ENCODE data around the gene SPRED1.

Gene SPRED1

DNA sequence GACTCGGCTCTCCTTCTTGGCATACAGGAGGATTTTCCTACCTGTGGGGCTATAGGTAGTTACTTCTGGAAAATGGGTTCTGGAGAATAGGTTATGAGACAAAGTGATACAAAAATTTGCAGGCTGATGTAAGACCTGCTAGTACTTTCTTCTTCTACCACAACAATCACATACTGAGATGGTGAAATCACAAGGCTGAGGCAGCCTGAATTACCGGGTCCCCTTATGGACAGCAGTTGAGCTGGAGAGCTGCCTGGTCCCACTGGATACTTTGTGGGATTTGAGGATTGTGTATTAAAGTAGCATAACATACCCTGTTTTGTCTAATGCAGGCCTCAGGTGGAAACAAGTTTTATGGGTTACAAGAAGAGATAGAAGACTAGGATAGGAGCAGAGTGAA lies 114.8 kb downstream of the SPRED1 start:
- DNase-seq: no peak

DNA sequence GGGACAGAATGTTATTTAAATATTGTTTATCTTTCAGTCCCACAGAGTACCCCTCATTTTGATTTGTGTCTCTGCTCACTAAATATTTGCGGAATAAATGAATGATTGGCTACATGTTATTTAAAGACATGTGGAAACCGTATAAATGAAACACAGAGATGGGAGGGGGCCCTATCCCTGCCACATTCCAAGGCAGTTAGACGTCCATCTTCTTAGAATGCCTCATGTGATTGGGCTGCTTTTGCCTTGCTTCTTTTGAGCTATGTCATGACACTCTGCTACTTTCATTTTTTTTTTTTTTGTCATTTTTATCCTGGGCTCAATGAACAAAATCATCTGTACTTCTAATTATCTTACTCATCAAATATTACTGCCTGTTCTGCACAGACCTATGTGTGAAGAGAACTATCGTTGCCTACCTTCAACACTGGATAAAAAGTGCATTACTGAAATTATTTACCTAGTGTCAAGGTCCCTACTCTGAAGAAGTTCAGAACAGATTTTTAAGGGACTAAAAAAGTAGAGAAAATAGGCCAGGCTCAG lies 117.4 kb downstream of the SPRED1 start:
- no peak for DNase-seq

DNA sequence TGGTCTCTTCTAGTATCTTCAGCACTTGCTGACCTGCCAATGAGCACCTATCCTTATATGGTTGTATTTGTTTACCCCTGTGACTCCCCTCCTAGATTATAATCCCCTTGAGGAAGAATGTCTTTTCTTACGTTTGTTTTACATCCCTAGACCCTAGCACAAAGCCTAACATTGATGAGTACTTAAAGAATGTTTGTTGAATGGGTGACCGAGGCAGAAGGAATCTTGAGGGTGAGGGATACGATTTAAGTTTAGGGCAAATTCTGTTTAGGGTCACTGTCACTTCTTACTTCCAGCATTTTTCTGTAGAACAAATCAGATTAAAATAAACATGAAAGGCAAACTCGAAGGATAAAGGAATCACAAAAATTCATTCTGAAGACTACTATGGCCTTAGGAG lies 120.4 kb downstream of the SPRED1 start:
- no peak for DNase-seq

DNA sequence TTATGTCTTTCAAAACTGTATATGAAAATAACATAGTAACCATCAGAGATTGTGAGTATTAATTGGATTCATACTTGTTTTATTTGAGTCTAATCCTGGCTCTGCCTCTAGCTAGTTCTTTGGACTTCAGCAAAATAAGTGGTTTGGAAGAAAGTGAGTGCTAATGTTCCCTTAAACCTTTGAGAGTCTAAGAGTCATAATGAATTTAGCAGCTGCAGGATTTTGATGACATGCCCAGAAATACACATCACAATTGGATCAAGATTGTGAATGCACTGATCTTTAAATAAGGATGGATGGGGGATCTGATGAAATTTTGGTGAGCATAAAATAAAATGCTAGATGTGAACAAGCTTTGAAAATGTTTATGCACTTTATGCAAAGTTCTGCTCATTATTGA lies 121.4 kb downstream of the SPRED1 start:
- DNase-seq: no peak

DNA sequence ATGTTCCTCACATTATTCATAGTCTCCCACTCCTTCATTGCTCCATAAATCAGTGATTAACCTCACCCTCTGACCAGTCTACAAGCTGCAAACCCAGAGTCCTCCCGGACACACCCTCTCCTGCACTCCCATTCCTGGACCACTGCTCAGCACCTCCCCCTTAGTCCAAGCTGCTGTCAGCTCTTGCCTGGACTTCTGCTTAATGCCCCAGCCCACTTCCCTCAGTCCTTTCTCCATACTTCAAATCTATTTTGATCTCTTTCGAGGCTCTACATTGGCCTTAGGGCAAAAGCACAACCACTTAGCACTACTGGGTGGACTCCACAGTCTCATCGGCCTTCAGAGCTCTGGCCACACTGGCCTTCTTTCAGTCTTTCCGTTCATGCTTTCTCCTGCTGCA lies 121.9 kb downstream of the SPRED1 start:
- no peak for DNase-seq

DNA sequence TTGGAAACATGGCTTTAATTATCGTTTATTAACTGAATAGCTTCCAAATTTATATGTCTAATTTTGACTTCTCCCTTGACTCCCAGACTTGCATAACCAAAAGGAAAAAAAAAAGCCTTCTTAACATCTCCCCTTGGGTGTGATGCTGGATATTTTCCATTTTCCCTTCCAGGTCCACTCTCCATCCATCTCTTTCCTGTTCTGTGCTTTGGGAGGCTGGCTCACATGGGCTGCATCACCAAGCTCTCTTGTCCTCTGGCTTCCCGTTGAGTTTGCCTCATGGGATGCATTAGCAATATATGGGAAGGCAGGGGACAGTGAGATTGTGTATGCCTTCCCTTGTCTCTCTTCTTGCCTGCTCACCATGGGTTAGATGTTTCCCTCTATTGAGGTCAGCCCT lies 123.4 kb downstream of the SPRED1 start:
- DNase-seq: no peak

DNA sequence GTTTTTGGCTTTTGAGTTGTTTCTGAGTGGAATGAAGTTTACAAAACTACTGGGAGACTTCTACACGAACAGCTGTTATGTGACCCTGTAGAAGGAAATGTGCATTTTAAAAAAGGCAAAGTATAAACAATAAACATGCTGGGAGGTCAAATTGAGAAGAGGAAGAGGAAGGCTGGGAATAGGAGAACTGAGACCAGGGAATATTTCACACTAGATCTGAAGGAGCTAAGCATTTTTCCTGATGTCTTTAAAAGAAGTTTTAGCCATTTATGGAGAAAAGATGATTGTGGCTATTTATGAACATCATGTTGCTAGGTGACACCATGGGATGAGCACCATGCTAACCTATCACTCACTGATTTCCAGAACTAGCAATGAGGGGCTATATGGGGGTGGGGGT lies 125.0 kb downstream of the SPRED1 start:
- no peak for DNase-seq

DNA sequence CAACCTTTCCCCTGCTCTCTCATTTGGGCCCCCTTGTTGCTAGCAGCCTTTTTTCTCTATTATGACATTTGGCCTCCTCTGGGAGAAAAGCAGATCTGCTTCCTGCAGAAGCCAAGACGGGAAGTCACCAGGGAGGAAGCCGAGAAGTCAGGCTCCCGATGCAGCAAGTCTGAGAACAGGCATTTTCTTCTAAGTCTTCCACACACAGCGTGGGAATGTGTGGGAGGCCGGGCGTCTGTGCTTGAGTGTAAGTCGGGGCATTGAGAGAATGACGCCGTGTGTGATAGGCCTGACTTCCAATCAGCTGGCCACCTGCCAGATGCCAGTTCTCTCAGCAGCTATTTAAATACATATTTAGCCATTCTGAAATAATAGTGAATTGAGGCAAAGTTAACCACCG lies 125.5 kb downstream of the SPRED1 start:
- DNase-seq: no peak

DNA sequence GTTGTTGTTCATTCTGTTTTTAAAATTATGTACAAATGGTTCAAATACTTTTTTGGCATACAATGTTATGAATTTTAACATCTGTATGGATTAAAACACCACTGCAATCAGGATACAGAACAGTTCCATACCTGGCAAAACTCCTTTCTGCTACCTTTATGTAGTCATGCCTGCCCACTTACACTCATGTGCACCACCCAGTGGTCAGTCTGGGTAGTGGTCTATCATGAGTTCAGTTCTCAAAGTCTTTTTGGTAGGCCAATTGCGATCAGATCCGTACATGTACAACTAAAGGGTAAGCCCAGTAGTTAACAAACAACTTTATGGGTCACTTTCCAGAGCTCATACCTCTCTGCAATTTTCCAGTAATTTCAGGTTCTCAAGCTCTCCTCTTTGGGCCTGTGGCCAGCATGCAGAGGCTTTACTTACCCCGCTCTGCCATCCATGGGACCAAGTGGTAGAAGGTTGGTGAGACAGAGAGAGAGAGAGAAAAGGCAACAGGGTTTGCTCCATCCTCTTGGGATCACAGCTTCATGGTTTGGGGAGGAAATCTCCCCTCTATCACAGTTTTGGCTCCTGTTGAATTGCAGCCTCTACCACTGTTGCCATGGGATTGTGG lies 137.4 kb downstream of the SPRED1 start:
- no peak for DNase-seq

DNA sequence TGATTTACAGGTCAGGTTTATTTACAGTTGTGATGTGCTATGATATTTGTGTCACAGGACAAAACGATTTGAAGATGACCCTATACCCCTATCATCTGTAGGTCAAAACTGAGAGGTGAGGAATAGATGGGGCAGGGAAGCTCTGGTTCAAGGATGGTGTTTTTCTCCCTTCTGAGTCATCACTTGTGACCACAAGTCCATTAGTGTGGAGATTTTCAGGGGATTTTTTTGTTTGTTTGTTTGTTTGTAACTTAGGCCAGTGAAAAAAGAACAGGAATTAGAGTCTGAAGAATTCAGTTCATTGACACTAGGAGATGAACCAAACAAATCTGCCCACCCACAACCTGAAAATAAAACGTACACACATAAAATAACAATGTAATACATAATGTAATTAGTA lies 138.6 kb downstream of the SPRED1 start:
- no peak for DNase-seq

DNA sequence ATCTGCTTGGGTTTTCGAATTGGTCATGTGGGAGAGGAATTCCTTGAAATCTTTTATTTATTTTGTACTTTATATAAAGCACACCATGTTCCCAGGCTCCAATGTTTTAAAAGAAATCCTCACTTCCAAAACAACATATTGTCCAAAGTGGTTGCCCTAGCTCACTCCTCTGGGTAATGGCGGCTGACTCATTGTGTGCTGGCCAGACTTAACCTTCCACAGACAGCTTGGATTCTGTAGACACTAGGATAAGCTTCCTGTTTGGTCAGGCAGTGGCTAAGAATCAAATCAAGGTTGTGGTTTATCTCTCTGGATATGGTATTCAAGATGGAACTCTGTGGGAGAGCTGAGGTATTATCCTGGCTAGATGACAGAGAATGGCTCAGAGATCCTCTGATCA lies 145.5 kb downstream of the SPRED1 start:
- DNase-seq: no peak

DNA sequence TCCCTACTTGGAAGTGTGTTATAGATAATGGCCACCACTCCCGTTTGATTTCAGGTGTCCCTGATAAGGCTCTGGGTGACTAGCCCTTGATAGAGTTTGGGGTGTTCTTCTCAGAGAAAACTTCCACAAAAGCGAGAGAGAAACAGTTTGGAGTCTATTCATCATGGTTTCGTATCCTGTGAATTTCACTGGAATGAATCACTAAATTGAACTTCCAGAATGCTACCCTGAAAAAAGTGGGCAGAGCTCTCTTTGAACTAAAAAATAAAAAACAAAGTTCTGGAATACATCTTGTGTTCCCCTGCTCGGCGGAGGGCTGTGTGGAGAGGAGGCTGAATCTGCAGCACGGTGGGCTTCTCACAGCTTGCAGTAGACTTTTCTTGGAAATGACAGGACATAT lies 148.5 kb downstream of the SPRED1 start:
- DNase-seq: no peak

DNA sequence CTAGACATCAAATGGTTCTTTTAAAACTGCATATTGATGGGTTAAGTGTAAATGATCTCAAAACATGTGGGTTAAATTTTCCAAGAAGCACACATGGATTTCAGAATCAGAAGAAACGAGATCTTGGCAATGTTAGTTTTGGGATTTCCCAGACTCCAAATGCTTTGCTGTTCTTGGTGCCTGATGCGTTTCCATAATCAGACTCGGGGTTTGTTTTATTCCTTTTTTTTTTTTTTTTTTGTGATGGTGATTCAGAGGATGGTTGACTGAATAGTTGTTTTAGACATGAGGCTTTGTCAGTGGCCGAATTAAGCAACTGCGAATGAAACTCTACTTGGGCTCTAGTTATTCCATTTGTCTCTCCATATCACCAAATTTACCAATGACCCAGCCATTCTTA lies 149.1 kb downstream of the SPRED1 start:
- DNase-seq: no peak

DNA sequence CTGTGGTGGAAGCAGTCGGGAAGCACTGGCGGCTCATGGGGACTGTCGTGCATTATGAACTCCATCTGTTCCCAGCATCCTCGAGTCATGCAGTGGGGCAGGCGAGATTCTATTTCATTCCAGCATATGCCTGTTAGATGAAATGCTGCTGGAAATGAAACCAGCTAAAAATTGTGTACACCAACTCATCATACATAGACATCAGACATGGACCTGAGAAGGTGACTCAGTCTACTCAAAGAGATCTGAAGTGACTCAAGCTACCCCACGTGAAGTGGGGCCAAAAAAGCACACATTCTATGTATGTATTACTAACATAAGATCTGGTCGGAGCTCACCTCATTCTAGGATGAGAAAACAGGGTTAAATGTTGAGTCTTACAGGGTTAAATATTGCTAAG lies 153.8 kb downstream of the SPRED1 start:
- DNase-seq: no peak

Data from DMS153 (cell line).